Esophagus muscularis mucosa (tissue), 4 donors: ENCODE data around the gene STRN.

Experiments
- CTCF ChIP-seq, 3 experiments: fragments of 200-600 bp in 2 of 3; fragments of 450-650 bp in 1 of 3; sonication (generic) in 2 of 3; IDR thresholded peaks; one replicate each; pipeline ENCODE4 v1.5.1; 2017 to 2019; ENCODE audit warnings: antibody characterized with exemption in 3 of 3, mild to moderate bottlenecking in 2 of 3, moderate library complexity in 1 of 3
- EP300 ChIP-seq: sonication (generic); formaldehyde crosslinking; IDR thresholded peaks from one replicate; pipeline ENCODE4 v1.6.1; 2017; ENCODE audit warnings: antibody characterized with exemption
- POLR2A ChIP-seq: fragments of 450-650 bp; IDR thresholded peaks from one replicate; pipeline ENCODE4 v1.6.1; 2017; ENCODE audit warnings: antibody characterized with exemption, moderate library complexity, mild to moderate bottlenecking, low read depth
- POLR2AphosphoS5 ChIP-seq, 2 donors: sonication (generic); formaldehyde crosslinking; IDR thresholded peaks; one replicate each; pipeline ENCODE4 v1.6.1; 2017; ENCODE audit warnings: antibody characterized with exemption in 2 of 2

- TF ChIP-seq CTCF (IDR thresholded peaks at IDR 0.05) (no peak), EP300 (no peak), POLR2A (no peak), POLR2AphosphoS5 (IDR thresholded peaks at IDR 0.05) (no peak)
Observed at GRCh38 chr2:37011130-37011529, 44.8 kb upstream of the STRN start.
